Daoy (cell line): ENCODE measurements around the gene GRB10. TPM values are rescaled to one million over a fixed set of nuclear protein-coding genes. Genes with fewer than 3 reads are reported as not detected.

ENCODE experiments used
- DNase-seq: peaks from one replicate; pipeline ENCODE4 v3.0.0-alpha.2; 2015; ENCODE audit warnings: low read depth
- total RNA-seq: library from RNA; depleted of rRNA; stranded (reverse); fragments of >200 nt; shearing (Covaris generic); gene quantifications from 2 replicates; pipeline ENCODE4 v1.2.3, GENCODE V29; 2014

The GRB10 gene
- total RNA-seq, 1 experiment from 2014 or later = 66.3 TPM

- no peak for DNase-seq
Observed at GRCh38 chr7:50672045-50672444, 110.7 kb downstream of the GRB10 start.

DNA sequence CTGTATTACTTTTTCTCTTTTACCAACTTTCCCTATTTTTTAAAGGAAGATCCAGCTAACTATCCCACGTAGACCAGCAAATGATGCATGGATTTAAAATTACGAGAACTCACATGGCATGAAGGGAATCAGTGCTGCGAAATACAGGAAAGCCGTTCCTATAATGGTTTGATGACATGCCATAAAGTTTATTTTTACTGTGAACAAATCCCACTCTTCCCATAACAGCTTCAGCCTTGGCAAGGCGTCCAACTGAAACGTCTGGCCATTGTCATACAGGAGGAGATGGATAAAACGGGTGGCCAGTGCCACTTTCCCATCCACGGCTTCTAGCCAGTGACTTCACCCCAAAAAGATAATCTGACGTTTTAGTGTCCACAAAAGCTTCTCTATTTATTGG, 111.3 kb downstream of the GRB10 start:
- DNase-seq = no peak

DNA sequence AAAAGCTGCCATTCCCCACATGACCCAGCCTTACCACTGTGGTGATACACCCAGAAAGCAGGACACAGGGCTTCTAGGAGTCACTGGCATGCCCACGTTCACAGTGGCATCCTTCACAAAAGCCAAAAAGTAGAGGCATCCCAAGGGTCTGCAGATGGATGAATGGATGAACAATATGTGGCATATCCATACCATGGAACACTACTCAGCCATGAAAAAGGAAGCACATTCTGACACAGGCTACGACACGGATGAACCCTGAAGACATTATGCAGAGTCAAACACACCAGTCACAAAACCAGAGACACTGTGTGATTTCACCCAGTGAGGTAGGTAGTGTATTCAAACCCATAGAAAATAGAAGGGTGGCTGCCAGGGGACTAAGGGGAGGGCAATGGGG, 112.8 kb downstream of the GRB10 start:
- DNase-seq = no peak

DNA sequence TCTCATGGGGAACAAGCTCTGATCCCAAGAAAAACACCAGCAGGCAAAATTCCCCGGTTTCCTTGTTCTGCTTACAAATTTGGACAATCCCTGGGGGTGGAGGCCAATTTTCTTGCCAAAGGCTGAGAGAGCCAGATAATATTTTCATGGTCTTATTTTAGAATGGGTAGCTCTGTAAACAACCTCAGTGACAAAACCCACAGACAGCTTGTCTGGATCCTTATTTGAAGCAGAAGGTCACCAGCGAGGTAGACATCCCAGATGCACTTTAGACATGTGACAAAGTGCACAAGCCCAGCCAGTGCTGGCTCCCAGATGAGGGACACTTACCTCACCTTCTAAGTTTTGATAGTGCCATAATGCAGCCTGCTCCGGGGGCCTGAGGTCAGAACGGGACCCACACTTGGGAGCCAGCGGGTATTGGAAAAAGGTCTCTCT, 114.9 kb downstream of the GRB10 start:
- no peak for DNase-seq

DNA sequence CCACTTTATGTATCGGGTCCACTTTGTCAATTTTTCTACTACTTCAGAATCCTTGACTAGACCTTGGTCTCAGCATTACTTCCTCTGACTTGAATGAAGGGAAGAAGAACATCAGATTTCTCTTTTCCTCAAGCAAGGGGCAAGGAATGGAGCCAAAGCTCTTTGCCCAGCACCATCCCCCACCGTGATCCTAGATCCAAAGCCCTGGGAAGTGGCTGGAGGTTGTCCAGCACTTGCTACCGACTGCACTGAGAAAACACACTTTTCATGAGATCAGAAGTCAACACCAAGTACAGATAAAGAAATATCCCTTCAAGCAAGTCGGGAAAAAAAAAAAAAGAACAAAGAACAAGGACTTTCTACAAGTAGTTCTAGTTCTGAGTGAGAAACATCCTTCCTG, 115.4 kb downstream of the GRB10 start:
- no peak for DNase-seq

- no peak for DNase-seq
Observed at GRCh38 chr7:50666124-50666496, 116.6 kb downstream of the GRB10 start.

GRCh38 chr7:50665403-50666123, 117.1 kb downstream of the GRB10 start:
- peak; percentile 84 for DNase-seq

DNA sequence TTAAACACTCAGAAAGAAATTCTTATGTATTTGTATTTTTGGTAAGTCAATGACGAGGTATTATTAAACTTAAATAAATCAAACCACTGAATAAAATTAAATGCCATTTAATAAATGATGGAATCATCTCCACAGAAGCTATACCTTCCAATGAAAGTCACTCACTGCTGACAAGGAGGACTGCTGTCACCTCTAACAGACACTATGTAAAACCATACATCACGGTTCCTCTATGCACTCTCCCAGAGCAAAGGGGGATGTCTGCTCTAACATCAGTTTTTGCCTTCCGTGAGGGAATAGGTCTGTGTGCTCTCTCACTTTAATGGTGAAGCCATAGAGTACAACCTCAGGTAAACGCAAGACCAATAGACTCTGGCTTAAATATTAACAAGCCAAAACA, 117.8 kb downstream of the GRB10 start:
- no peak for DNase-seq

- peak; percentile 91 for DNase-seq
Observed at GRCh38 chr7:50664461-50664922, 118.2 kb downstream of the GRB10 start.

DNA sequence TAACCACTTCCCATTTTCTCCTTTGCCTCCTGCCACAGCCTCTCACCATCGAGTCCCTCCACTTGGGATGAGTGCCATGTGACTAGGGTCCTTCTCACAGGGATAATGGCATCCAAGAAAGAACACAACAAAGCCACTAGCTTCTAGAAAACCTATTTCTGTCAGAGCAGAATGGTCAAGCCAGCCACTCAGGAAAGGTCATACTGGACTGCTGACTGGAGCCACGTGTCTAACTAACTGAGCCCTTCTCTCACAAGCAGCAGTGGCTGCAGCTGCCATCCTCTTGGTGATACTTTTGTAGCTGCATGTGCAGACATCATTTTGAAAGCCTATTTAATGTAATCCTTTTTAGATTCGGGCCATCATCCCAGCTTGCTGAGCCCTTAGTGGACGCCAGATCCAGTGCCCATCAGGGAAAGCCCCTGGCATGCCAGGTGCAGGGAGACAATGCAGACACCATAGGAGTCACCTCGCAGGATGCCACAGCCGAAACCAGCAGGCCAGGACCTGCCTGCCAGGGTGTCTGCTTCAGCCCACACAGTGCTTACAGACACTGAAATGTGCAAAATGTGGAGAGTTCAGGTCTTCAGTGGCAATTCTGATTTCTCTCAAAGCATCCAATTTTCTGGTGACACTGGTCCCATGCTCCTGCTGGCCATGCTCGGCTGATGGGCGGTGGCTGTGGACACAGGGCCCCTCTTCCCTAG, 119.1 kb downstream of the GRB10 start:
- DNase-seq = no peak

- no peak for DNase-seq
Observed at GRCh38 chr7:50662996-50663395, 119.7 kb downstream of the GRB10 start.

DNA sequence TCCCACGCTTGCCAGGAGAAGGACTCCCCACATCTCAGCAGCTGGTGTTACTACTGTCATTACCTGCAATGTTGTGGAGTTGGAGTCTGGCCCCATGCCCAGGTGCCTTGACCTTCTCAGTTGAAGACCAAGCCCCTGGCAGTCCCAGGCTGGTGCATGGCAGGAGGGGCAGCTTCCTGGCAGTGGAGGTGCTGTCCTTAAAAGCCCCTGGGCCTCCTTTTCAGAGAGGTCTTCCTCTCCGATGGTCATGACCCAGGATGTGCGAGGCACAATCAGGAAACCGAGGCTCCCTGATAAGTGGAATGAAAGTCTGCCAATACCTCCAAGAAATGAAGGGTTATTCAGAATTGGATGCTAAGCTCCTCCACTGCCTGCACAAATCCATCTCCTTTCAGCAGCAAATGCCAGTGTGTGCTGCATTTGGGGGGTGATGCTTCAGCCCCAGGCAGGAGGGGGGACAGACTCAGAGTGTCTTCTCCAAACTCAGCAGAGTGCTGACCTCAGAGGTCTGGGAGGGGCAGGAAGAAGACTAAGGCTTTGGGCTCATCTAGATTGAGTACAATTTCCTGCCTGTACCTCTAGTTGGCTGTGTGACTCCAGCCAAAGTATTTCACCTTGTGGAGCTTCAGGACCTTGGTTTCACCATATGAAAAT, 120.5 kb downstream of the GRB10 start:
- no peak for DNase-seq

GRCh38 chr7:50661345-50662040, 121.2 kb downstream of the GRB10 start:
- no peak for DNase-seq

GRCh38 chr7:50660830-50661175, 121.9 kb downstream of the GRB10 start:
- no peak for DNase-seq

DNA sequence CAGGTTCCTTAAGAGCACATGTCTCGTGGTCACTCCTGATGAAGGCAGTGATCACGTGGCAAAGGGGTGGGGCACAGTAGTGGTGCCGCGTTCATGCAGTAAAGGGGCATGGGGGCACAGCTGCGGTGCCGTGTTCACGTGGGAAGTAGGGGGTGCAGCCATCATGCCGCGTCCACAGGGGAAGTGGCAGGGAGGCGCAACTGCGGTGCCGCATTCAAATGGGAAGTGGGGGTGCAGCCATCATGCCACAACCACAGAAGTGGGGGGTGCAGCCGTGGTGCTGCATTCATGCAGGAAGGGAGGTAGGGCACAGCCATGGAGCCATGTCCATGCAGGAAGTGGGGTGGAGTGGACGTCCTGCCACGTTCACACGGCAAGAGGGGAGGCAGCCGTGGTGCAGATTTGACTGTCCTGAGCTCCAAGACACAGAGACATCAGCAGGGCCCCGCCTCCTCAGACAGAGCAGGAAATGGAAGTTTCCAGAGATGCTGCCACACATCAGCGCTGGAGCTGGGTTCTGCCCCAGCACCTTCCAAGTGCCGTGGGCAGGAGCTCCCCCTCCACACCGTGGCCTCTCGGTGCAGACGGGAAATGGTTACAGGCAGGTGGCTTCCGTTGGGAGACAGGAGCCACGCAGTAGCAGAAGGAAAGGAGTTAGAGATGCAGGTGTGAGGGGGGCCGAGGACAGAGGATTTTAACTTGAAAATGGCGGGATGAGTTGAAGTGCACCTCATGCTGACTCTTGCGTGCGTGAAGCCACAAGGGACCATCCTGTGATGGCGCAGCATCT, 122.5 kb downstream of the GRB10 start:
- no peak for DNase-seq

DNA sequence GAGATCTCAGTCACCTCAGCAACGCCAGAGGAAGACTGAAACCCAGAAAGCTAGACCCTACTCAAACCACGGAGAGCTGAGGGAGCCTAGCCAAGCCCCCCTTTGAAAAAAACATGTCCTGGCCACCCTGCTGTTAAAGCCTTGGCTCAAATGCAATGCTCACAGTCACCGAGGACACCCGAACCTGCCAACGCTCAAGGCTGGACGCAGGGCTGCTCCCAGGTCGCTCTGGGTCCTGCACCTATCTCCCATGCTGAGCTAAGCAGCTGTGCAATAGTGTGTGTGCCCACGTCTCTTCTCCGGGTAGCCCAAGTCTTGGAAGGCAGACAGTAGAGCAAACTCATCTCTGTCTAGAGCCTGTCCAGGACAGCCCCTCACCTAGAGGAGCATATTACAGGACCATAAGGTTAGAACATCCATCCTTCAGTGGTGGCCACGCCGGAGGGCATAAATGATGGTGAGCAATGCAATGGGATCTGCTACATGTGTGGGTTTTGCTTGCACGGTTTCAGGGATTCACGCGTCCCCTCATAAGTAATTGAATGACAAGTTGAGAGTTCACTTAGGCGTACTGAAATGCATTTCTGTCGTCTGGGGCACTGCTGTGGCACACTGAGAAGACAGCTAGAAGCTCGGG, 123.2 kb downstream of the GRB10 start:
- DNase-seq = no peak

DNA sequence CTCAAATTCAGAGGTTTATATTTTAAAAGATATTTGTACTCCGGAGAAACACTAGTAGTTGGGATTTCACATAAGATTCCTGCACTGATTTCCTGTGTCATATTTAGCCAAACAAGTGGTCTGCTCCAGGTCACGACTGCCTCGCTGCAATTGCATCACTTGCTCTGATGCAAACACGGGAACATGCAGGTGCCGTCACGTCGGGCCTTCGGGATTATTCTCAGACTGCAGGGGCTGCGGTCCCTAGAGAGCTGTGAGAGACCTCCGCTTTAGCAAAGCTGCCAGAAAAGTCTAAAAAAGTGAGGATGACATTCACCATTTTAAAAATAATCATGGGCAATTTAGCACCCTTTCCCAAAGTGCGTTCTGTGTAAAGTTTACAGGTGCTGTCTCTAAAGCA, 124.0 kb downstream of the GRB10 start:
- DNase-seq = no peak

DNA sequence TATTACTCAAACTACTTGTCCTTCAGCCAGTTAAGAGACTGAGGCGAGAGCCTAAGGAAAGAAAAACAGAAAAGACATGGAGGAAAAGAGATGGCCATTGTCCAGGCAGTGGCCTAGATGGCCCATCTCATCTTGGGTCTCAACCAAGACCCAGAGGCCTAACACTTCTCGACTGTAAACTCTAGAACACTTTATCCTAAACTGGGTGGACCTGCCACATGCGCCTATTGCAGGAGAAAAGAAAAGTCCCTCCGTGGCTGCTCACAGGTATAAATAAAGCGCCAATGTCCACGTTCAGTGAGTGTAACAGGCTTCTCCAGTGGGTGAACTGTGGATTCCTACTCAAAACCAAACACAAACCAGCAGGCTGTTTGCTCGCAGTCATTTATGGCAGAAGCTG, 124.8 kb downstream of the GRB10 start:
- no peak for DNase-seq

GRCh38 chr7:50657341-50657873, 125.3 kb downstream of the GRB10 start:
- no peak for DNase-seq

DNA sequence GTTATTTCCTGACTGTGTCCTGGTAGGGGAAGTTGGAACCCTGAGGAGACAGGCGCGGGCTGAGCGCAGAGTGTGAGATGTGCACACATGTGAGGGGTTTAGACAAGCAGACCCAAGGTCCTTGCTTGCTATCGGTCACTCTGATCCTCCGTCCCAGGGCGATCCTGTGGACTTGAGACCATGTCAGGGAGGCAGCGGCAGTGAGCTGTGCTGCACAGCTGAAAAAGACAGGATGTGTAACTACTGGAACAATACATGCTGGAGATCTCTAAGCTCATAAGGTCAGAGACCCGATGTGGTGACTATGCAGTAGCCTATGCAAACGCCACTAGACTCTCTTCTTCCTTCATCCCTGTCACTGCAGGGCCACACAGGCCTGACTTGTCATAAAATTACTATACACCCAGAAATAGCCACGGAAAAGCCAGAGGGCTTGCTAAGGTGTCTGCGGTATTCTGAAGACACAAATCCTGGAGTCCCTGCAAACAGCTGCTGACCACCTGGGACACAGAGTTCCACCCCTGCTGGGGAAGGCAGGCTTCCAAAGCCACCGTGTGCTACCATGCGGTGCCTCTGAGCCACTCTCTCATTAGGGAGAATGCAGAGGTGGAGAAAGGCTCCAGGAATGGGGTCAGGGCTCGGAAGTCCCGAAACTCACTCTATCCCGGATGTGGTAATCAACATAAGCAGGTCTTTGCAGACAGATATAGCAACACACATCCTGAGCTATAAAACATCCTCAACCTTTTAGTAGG, 126.4 kb downstream of the GRB10 start:
- DNase-seq = no peak
